Activated CD4-positive, alpha-beta memory T cell treated with anti-CD3 and anti-CD28 coated beads, Interleukin-2, amount 10 ng/mL, durations not matched to agents 7 days and 5 days (primary cell): ENCODE data around the gene DHRSX. TPM values are rescaled to one million over a fixed set of nuclear protein-coding genes. Genes with fewer than 3 reads are reported as not detected.
"Not testable (repeated sequence)": the region's sequence is repeated elsewhere in the genome, so short reads cannot be mapped to it uniquely, and the experiment has no call there.

Source experiments
- CTCF ChIA-PET: fragments of 350-600 bp; sonication (Branson Sonifier 250); formaldehyde crosslinking; loops from one replicate; lab custom pipeline; 2021; ENCODE audit warnings: antibody characterized with exemption, inconsistent platforms; lab: Charles Lee
- POLR2A ChIA-PET: fragments of 350-600 bp; sonication (Branson Sonifier 250); formaldehyde crosslinking; loops from one replicate; lab custom pipeline; 2021; ENCODE audit warnings: antibody characterized with exemption; lab: Charles Lee
- DNase-seq: peaks from one replicate; pipeline ENCODE4 v3.0.0-alpha.2; 2020
- H3K27ac Mint-ChIP-seq: one replicate; pipeline ENCODE4 v1.8.0; 2021; ENCODE audit warnings: mild to moderate bottlenecking, mixed read lengths
- H3K27me3 Mint-ChIP-seq: one replicate; pipeline ENCODE4 v1.8.0; 2021; ENCODE audit warnings: mixed read lengths
- H3K36me3 Mint-ChIP-seq: one replicate; pipeline ENCODE4 v1.8.0; 2021; ENCODE audit warnings: low read depth, mixed read lengths
- H3K4me1 Mint-ChIP-seq: one replicate; pipeline ENCODE4 v1.8.0; 2021; ENCODE audit warnings: mixed read lengths
- H3K4me3 Mint-ChIP-seq: one replicate; pipeline ENCODE4 v1.8.0; 2021; ENCODE audit warnings: mild to moderate bottlenecking, mixed read lengths
- H3K9me3 Mint-ChIP-seq: one replicate; pipeline ENCODE4 v1.8.0; 2021; ENCODE audit warnings: mixed read lengths
- total RNA-seq, 2 experiments: library from RNA; stranded (reverse); gene quantifications; one replicate each; pipeline ENCODE4 v1.2.3, GENCODE V29; 2021

The DHRSX gene
- total RNA-seq, 2 experiments from 2014 or later: 21.1 to 23.7 TPM

GRCh38 chrX:2536141-2536540, 35.4 kb upstream of the DHRSX start:
- H3K27me3 Mint-ChIP-seq: peaks cover 5% of the 10 kb centered on the region
- no peaks in the 10 kb centered on the region for H3K9me3 Mint-ChIP-seq
- ChIA-PET CTCF (no interaction called here), POLR2A (no interaction called here)
- H3K36me3 Mint-ChIP-seq: no peaks in the 10 kb centered on the region
- H3K4me1 Mint-ChIP-seq: no peaks in the 10 kb centered on the region
- no peak overlapping the region for H3K27ac Mint-ChIP-seq
- no peak overlapping the region for H3K4me3 Mint-ChIP-seq
- DNase-seq: no peak

GRCh38 chrX:2534261-2535021, 33.7 kb upstream of the DHRSX start:
- H3K27me3 Mint-ChIP-seq, POLR2A ChIA-PET, H3K4me3 Mint-ChIP-seq, H3K9me3 Mint-ChIP-seq, DNase-seq, CTCF ChIA-PET, H3K36me3 Mint-ChIP-seq, H3K27ac Mint-ChIP-seq, H3K4me1 Mint-ChIP-seq: not testable (repeated sequence)

- no peak for DNase-seq
- Mint-ChIP-seq H3K4me3 (no peak overlapping the region), H3K4me1 (no peaks in the 10 kb centered on the region), H3K9me3 (no peaks in the 10 kb centered on the region), H3K27ac (no peak overlapping the region), H3K27me3 (peaks cover 5% of the 10 kb centered on the region), H3K36me3 (no peaks in the 10 kb centered on the region)
- POLR2A ChIA-PET: no interaction called here
- CTCF ChIA-PET: no interaction called here
Measured at GRCh38 chrX:2533424-2533823, 32.6 kb upstream of the DHRSX start.

- CTCF ChIA-PET: no interaction called here
- no peak for DNase-seq
- no peaks in the 10 kb centered on the region for H3K9me3 Mint-ChIP-seq
- peaks cover 2% of the 10 kb centered on the region for H3K27me3 Mint-ChIP-seq
- POLR2A ChIA-PET: no interaction called here
- H3K36me3 Mint-ChIP-seq: no peaks in the 10 kb centered on the region
- H3K27ac Mint-ChIP-seq: no peak overlapping the region
- H3K4me1 Mint-ChIP-seq: no peaks in the 10 kb centered on the region
- H3K4me3 Mint-ChIP-seq: no peak overlapping the region
Measured at GRCh38 chrX:2526390-2526789, 25.6 kb upstream of the DHRSX start.

GRCh38 chrX:2523911-2524310, 23.1 kb upstream of the DHRSX start:
- Mint-ChIP-seq H3K27ac (no peak overlapping the region), H3K36me3 (no peaks in the 10 kb centered on the region), H3K9me3 (no peaks in the 10 kb centered on the region), H3K4me3 (no peak overlapping the region), H3K4me1 (no peaks in the 10 kb centered on the region), H3K27me3 (peaks cover 2% of the 10 kb centered on the region)
- no peak for DNase-seq
- POLR2A ChIA-PET: no interaction called here
- CTCF ChIA-PET: no interaction called here

GRCh38 chrX:2521927-2522386, 21.2 kb upstream of the DHRSX start:
- Mint-ChIP-seq H3K27me3 (peaks cover 3% of the 10 kb centered on the region), H3K36me3 (no peaks in the 10 kb centered on the region), H3K4me1 (no peaks in the 10 kb centered on the region), H3K9me3 (no peaks in the 10 kb centered on the region), H3K27ac (no peak overlapping the region), H3K4me3 (no peak overlapping the region)
- ChIA-PET POLR2A (no interaction called here), CTCF (no interaction called here)
- no peak for DNase-seq

- Mint-ChIP-seq H3K27ac (no peak overlapping the region), H3K27me3 (peaks cover 5% of the 10 kb centered on the region), H3K4me1 (no peaks in the 10 kb centered on the region), H3K9me3 (no peaks in the 10 kb centered on the region), H3K36me3 (no peaks in the 10 kb centered on the region), H3K4me3 (no peak overlapping the region)
- POLR2A ChIA-PET: no interaction called here
- CTCF ChIA-PET: no interaction called here
- DNase-seq: no peak
Measured at GRCh38 chrX:2521092-2521926, 20.5 kb upstream of the DHRSX start.

GRCh38 chrX:2520539-2520938, 19.8 kb upstream of the DHRSX start:
- H3K27me3 Mint-ChIP-seq: peaks cover 5% of the 10 kb centered on the region
- H3K27ac Mint-ChIP-seq: no peak overlapping the region
- no peaks in the 10 kb centered on the region for H3K4me1 Mint-ChIP-seq
- H3K4me3 Mint-ChIP-seq: no peak overlapping the region
- no peak for DNase-seq
- ChIA-PET CTCF (no interaction called here), POLR2A (no interaction called here)
- H3K9me3 Mint-ChIP-seq: no peaks in the 10 kb centered on the region
- H3K36me3 Mint-ChIP-seq: no peaks in the 10 kb centered on the region

- H3K4me3 Mint-ChIP-seq, DNase-seq, H3K9me3 Mint-ChIP-seq, POLR2A ChIA-PET, H3K27me3 Mint-ChIP-seq, H3K27ac Mint-ChIP-seq, H3K36me3 Mint-ChIP-seq, H3K4me1 Mint-ChIP-seq, CTCF ChIA-PET: not testable (repeated sequence)
Measured at GRCh38 chrX:2519638-2520037, 18.9 kb upstream of the DHRSX start.

- DNase-seq: no peak
- no peak overlapping the region for H3K27ac Mint-ChIP-seq
- H3K27me3 Mint-ChIP-seq: peaks cover 6% of the 10 kb centered on the region
- H3K4me1 Mint-ChIP-seq: no peaks in the 10 kb centered on the region
- POLR2A ChIA-PET: no interaction called here
- H3K9me3 Mint-ChIP-seq: no peaks in the 10 kb centered on the region
- CTCF ChIA-PET: no interaction called here
- no peak overlapping the region for H3K4me3 Mint-ChIP-seq
- H3K36me3 Mint-ChIP-seq: no peaks in the 10 kb centered on the region
Measured at GRCh38 chrX:2517055-2517454, 16.3 kb upstream of the DHRSX start.

- Mint-ChIP-seq H3K27ac (no peak overlapping the region), H3K4me1 (no peaks in the 10 kb centered on the region), H3K36me3 (no peaks in the 10 kb centered on the region), H3K9me3 (no peaks in the 10 kb centered on the region), H3K27me3 (peaks cover 6% of the 10 kb centered on the region), H3K4me3 (no peak overlapping the region)
- ChIA-PET CTCF (no interaction called here), POLR2A (no interaction called here)
- DNase-seq: no peak
Measured at GRCh38 chrX:2516623-2517022, 15.8 kb upstream of the DHRSX start.

- ChIA-PET CTCF (no interaction called here), POLR2A (no interaction called here)
- DNase-seq: no peak
- Mint-ChIP-seq H3K9me3 (no peaks in the 10 kb centered on the region), H3K27ac (no peak overlapping the region), H3K36me3 (no peaks in the 10 kb centered on the region), H3K4me1 (no peaks in the 10 kb centered on the region), H3K27me3 (peaks cover 6% of the 10 kb centered on the region), H3K4me3 (no peak overlapping the region)
Measured at GRCh38 chrX:2514131-2514530, 13.4 kb upstream of the DHRSX start.

GRCh38 chrX:2513121-2513664, 12.4 kb upstream of the DHRSX start:
- Mint-ChIP-seq H3K27me3 (peaks cover 6% of the 10 kb centered on the region), H3K27ac (no peak overlapping the region), H3K9me3 (no peaks in the 10 kb centered on the region), H3K4me1 (peaks cover 2% of the 10 kb centered on the region), H3K36me3 (no peaks in the 10 kb centered on the region), H3K4me3 (no peak overlapping the region)
- CTCF ChIA-PET: no interaction called here
- POLR2A ChIA-PET: no interaction called here
- DNase-seq: no peak
